Hepatocyte (in vitro differentiated cells): Measurements from ENCODE around the gene JMJD7. TPM values are rescaled to one million over a fixed set of nuclear protein-coding genes. Genes with fewer than 3 reads are reported as not detected.

Experiments
- DNase-seq: peaks from one replicate; pipeline ENCODE4 v3.0.0-alpha.2; 2016; ENCODE audit warnings: low spot score
- H2AFZ ChIP-seq: fragments of 200-600 bp; sonication (generic); 2 replicates; pipeline ENCODE4 v1.6.0; 2016; ENCODE audit warnings: antibody characterized with exemption, mild to moderate bottlenecking
- H3K27ac ChIP-seq: fragments of 200-600 bp; sonication (generic); 2 replicates; pipeline ENCODE4 v1.5.1; 2016; ENCODE audit warnings: mild to moderate bottlenecking
- H3K27me3 ChIP-seq: fragments of 200-600 bp; sonication (generic); 2 replicates; pipeline ENCODE4 v1.6.1; 2016
- H3K36me3 ChIP-seq: fragments of 200-600 bp; sonication (generic); replicated peaks from 2 replicates; pipeline ENCODE4 v1.5.1; 2016; ENCODE audit warnings: low read depth; ENCODE audit not compliant: insufficient read depth
- H3K4me1 ChIP-seq: fragments of 200-600 bp; sonication (generic); 2 replicates; pipeline ENCODE4 v1.5.1; 2016; ENCODE audit warnings: mild to moderate bottlenecking, moderate library complexity; ENCODE audit not compliant: insufficient read depth
- H3K4me2 ChIP-seq: fragments of 200-600 bp; sonication (generic); 2 replicates; pipeline ENCODE4 v1.6.0; 2016
- H3K4me3 ChIP-seq: fragments of 200-600 bp; sonication (generic); 2 replicates; pipeline ENCODE4 v1.5.1; 2016; ENCODE audit warnings: mild to moderate bottlenecking
- H3K79me2 ChIP-seq: fragments of 200-600 bp; sonication (generic); 2 replicates; pipeline ENCODE4 v1.6.0; 2017; ENCODE audit warnings: mild to moderate bottlenecking
- H3K9me2 ChIP-seq: fragments of 200-600 bp; sonication (generic); replicated peaks from 2 replicates; pipeline ENCODE4 v1.6.0; 2017; ENCODE audit warnings: mild to moderate bottlenecking; ENCODE audit not compliant: insufficient read depth
- H3K9me3 ChIP-seq: fragments of 200-600 bp; sonication (generic); 2 replicates; pipeline ENCODE4 v1.5.1; 2016; ENCODE audit warnings: low read depth, mild to moderate bottlenecking
- H4K20me1 ChIP-seq: fragments of 200-600 bp; sonication (generic); 2 replicates; pipeline ENCODE4 v1.6.0; 2016; ENCODE audit warnings: mild to moderate bottlenecking; ENCODE audit not compliant: insufficient read depth, poor library complexity, severe bottlenecking
- CTCF ChIP-seq: fragments of 200-600 bp; sonication (generic); IDR thresholded peaks from 2 replicates; pipeline ENCODE4 v1.5.1; 2016; ENCODE audit warnings: antibody characterized with exemption, mild to moderate bottlenecking; ENCODE audit not compliant: poor library complexity
- EZH2 ChIP-seq: fragments of 200-600 bp; sonication (generic); IDR thresholded peaks from 2 replicates; pipeline ENCODE4 v1.6.1; 2016; ENCODE audit warnings: antibody characterized with exemption, mild to moderate bottlenecking, borderline replicate concordance
- EZH2phosphoT487 ChIP-seq: fragments of 200-600 bp; sonication (generic); IDR thresholded peaks from one replicate; pipeline ENCODE4 v1.6.1; 2018; ENCODE audit warnings: antibody characterized with exemption, mild to moderate bottlenecking, low read depth, moderate library complexity; ENCODE audit not compliant: unreplicated experiment, severe bottlenecking
- WGBS: methylation state at CpG from one replicate; pipeline ENCODE4 v1.1.6; 2016; ENCODE audit warnings: low lambda C conversion rate; ENCODE audit errors: missing lambda C conversion rate; 5-methylcytosine and 5-hydroxymethylcytosine counted together
- polyA plus RNA-seq: library from polyadenylated mRNA; unstranded; fragments of >200 nt; fragmentation: Nextera tagmentation; extraction: Ambion mirVana; gene quantifications from 2 replicates; pipeline ENCODE4 v1.2.1, GENCODE V29; 2016
- total RNA-seq: library from RNA; depleted of rRNA; stranded (reverse); fragments of >200 nt; gene quantifications from 2 replicates; pipeline ENCODE4 v1.2.3, GENCODE V29; 2014

The JMJD7 gene
- total and polyA plus RNA-seq, 2 experiments from 2014 or later = 9.9 to 14.1 TPM

GRCh38 chr15:41792000-41792637 lies 35.8 kb upstream of the JMJD7 start:
- H2AFZ ChIP-seq = no peak overlapping the region
- H4K20me1 ChIP-seq = no peaks in the 10 kb centered on the region
- H3K4me2 ChIP-seq = peak overlapping the region; percentile 44
- peaks cover 83% of the 10 kb centered on the region for H3K79me2 ChIP-seq
- peaks cover 72% of the 10 kb centered on the region for H3K4me1 ChIP-seq
- no peak for DNase-seq
- no peaks in the 10 kb centered on the region for H3K27me3 ChIP-seq
- H3K36me3 ChIP-seq = no peaks in the 10 kb centered on the region
- TF ChIP-seq EZH2 (no peak), CTCF (no peak)
- H3K9me3 ChIP-seq = no peaks in the 10 kb centered on the region
- H3K4me3 ChIP-seq = no peak overlapping the region
- no peaks in the 10 kb centered on the region for H3K9me2 ChIP-seq
- peak overlapping the region; percentile 97 for H3K27ac ChIP-seq
- WGBS = 88% methylated on average over 5 of the region's 5 CpGs

- no peak overlapping the region for H3K4me3 ChIP-seq
- H3K9me2 ChIP-seq = no peaks in the 10 kb centered on the region
- no peak for TF ChIP-seq EZH2phosphoT487
- peaks cover 67% of the 10 kb centered on the region for H3K4me1 ChIP-seq
- peak overlapping the region; percentile 70 for H3K27ac ChIP-seq
- 69% methylated on average over 4 of the region's 4 CpGs for WGBS
- H3K36me3 ChIP-seq = no peaks in the 10 kb centered on the region
- DNase-seq = no peak
- no peaks in the 10 kb centered on the region for H3K9me3 ChIP-seq
- peak overlapping the region; percentile 25 for H3K4me2 ChIP-seq
- no peak overlapping the region for H2AFZ ChIP-seq
- no peaks in the 10 kb centered on the region for H3K27me3 ChIP-seq
- H4K20me1 ChIP-seq = no peaks in the 10 kb centered on the region
- peaks cover 84% of the 10 kb centered on the region for H3K79me2 ChIP-seq
Observed at GRCh38 chr15:41794081-41794480, 33.8 kb upstream of the JMJD7 start.

- 67% methylated on average over 10 of the region's 10 CpGs for WGBS
- H3K9me3 ChIP-seq = no peaks in the 10 kb centered on the region
- DNase-seq = peak; percentile 48
- no peak overlapping the region for H2AFZ ChIP-seq
- H3K27ac ChIP-seq = peak overlapping the region; percentile 77
- no peaks in the 10 kb centered on the region for H3K36me3 ChIP-seq
- H3K9me2 ChIP-seq = no peaks in the 10 kb centered on the region
- no peak overlapping the region for H3K4me3 ChIP-seq
- no peaks in the 10 kb centered on the region for H3K27me3 ChIP-seq
- peaks cover 79% of the 10 kb centered on the region for H3K79me2 ChIP-seq
- peak overlapping the region; percentile 43 for H3K4me2 ChIP-seq
- TF ChIP-seq CTCF (no peak), EZH2 (no peak), EZH2phosphoT487 (no peak)
- peaks cover 49% of the 10 kb centered on the region for H3K4me1 ChIP-seq
- H4K20me1 ChIP-seq = no peaks in the 10 kb centered on the region
Observed at GRCh38 chr15:41795996-41796856, 31.7 kb upstream of the JMJD7 start.

GRCh38 chr15:41797201-41797944 lies 30.5 kb upstream of the JMJD7 start:
- Histone ChIP-seq H4K20me1 (no peaks in the 10 kb centered on the region), H3K27ac (peak overlapping the region; percentile 77), H3K9me2 (no peaks in the 10 kb centered on the region), H3K79me2 (peaks cover 73% of the 10 kb centered on the region), H2AFZ (no peak overlapping the region), H3K36me3 (no peaks in the 10 kb centered on the region), H3K4me2 (peak overlapping the region; percentile 43), H3K4me3 (no peak overlapping the region), H3K4me1 (peaks cover 38% of the 10 kb centered on the region), H3K9me3 (no peaks in the 10 kb centered on the region), H3K27me3 (no peaks in the 10 kb centered on the region)
- DNase-seq = no peak
- WGBS = 83% methylated on average over 8 of the region's 8 CpGs
- TF ChIP-seq EZH2 (no peak), CTCF (no peak), EZH2phosphoT487 (no peak)
